ENCODE results near the gene TBX10.
"Not testable (repeated sequence)": the region's sequence is repeated elsewhere in the genome, so short reads cannot be mapped to it uniquely, and the experiment has no call there.

TBX10 gene

GRCh38 chr11:67593565-67593905, 46.0 kb downstream of the TBX10 start:
- DNase-seq = no peak

DNA sequence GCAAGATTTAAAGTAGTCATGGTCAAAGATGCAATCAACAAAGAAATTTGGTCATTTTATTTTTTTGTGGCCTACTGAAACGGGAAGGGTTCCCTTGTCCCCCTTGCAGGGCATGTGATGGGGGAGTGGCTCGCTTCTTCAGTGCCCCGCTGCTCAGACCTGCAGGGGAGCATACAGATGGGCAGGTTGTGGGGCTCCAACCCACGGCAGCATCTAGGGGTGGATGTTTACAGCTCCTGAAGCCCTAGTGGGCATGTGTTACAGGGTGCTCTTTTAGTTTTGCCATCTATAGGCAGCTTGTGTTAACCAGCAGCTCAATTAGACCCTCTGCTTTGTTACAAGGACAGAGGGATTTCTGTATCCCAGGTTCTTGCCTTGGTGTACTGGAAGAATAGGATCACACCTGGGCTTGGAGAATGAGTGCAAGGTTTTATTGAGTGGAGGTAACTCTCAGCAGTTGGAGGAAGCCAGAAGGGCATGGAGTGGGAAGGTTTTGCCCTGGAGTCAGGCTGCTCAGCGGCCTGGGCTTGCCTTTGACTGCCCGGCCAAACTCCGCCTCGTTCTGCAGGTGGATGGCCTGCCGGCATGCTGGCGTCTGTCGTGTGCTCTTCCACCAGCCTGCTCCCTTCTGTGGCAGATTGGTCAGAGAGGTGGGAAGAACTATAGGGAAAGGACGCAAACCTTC, 46.5 kb downstream of the TBX10 start:
- no peak for DNase-seq

DNA sequence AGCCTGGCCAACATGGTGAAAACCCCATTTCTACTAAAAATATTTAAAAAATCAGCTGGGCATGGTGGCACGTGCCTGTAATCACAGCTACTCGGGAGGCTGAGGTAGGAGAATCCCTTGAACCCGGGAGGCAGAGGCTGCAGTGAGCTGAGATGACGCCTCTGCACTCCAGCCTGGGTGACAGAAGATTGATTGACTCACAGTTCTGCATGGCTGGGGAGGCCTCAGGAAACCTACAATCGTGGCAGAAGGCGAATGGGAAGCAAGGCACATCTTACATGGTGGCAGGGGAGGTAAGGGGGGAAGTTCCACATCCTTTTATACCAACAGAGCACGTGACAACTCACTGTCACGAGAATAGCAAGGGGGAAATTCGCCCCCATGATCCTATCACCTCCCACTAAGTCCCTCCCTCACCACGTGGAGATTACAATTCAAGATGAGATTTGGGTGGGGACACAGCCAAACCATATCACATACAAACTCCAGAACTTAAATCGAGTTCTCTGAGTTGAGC, 50.6 kb downstream of the TBX10 start:
- not testable (repeated sequence) for DNase-seq

DNA sequence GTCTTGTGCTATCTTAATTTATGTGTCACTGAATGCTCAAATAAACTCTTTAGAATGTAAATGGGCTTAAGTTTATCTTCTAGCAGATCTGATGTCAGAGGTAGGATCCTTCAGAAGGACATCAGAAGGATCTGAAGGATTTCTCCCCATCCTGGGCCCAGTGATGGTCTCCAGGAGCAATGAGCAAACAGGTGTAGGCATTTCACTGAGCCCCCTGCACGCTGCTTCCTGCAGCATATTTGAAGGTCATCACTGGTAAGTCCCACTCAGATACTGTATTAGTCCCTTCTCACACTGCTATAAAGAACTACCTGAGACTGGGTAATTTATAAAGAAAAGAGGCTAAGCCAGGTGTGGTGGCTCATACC, 51.4 kb downstream of the TBX10 start:
- DNase-seq = no peak

- no peak for DNase-seq
Measured at GRCh38 chr11:67586568-67587250, 52.9 kb downstream of the TBX10 start.

DNA sequence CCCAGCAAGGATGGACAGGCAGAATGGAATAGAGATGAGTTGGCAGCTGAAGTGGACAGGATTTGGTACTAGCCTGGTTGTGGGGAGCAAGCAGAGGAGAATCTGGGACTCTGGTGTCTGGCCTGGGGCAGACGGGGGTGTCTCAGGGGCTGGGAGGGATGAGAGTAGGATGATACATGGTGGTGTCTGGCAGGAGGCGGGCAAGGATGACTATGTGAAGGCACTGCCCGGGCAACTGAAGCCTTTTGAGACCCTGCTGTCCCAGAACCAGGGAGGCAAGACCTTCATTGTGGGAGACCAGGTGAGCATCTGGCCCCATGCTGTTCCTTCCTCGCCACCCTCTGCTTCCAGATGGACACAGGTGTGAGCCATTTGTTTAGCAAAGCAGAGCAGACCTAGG, 53.7 kb downstream of the TBX10 start:
- no peak for DNase-seq

- DNase-seq = no peak
Measured at GRCh38 chr11:67584881-67585873, 54.4 kb downstream of the TBX10 start.

- DNase-seq = no peak
Measured at GRCh38 chr11:67584205-67584880, 55.2 kb downstream of the TBX10 start.

DNA sequence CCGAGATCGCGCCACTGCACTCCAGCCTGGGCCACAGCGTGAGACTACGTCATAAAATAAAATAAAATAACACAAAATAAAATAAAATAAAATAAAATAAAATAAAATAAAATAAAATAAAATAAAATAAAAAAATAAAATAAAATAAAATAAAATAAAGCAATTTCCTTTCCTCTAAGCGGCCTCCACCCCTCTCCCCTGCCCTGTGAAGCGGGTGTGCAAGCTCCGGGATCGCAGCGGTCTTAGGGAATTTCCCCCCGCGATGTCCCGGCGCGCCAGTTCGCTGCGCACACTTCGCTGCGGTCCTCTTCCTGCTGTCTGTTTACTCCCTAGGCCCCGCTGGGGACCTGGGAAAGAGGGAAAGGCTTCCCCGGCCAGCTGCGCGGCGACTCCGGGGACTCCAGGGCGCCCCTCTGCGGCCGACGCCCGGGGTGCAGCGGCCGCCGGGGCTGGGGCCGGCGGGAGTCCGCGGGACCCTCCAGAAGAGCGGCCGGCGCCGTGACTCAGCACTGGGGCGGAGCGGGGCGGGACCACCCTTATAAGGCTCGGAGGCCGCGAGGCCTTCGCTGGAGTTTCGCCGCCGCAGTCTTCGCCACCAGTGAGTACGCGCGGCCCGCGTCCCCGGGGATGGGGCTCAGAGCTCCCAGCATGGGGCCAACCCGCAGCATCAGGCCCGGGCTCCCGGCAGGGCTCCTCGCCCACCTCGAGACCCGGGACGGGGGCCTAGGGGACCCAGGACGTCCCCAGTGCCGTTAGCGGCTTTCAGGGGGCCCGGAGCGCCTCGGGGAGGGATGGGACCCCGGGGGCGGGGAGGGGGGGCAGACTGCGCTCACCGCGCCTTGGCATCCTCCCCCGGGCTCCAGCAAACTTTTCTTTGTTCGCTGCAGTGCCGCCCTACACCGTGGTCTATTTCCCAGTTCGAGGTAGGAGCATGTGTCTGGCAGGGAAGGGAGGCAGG, 56.0 kb downstream of the TBX10 start, which contains the start of gene GSTP1:
Gene GSTP1, plus strand, starts transcription at position 566 of the 958 bp plus-strand sequence. Its CDS starts 32 bp downstream, at position 598.
- DNase-seq = peak; percentile 5

GRCh38 chr11:67582011-67582410, 57.6 kb downstream of the TBX10 start:
- DNase-seq = no peak

- DNase-seq = no peak
Measured at GRCh38 chr11:67581469-67581868, 58.1 kb downstream of the TBX10 start.
